BE2C (cell line): ENCODE results near the gene ERF.
A peak's percentile ranks its signal among the peaks of the same experiment; 100 is the strongest.

Experiments
- DNase-seq: peaks from one replicate; pipeline ENCODE4 v3.0.0-alpha.2; 2020
- H3K27me3 ChIP-seq: fragments of 250-450 bp; sonication (Bioruptor Pico); 2 replicates; pipeline ENCODE4 v1.5.1; 2020; ENCODE audit warnings: mild to moderate bottlenecking
- H3K36me3 ChIP-seq: fragments of 250-450 bp; sonication (Bioruptor Pico); 2 replicates; pipeline ENCODE4 v1.5.1; 2020; ENCODE audit warnings: mild to moderate bottlenecking
- H3K4me1 ChIP-seq: fragments of 250-450 bp; sonication (Bioruptor Pico); 2 replicates; pipeline ENCODE4 v1.5.1; 2020
- H3K4me3 ChIP-seq: 2 replicates; pipeline ENCODE4 v1.5.1; 2011; ENCODE audit warnings: low read depth, low read length
- H3K9me3 ChIP-seq: fragments of 250-450 bp; sonication (Bioruptor Pico); 2 replicates; pipeline ENCODE4 v1.5.1; 2020
- CTCF ChIP-seq: IDR thresholded peaks from 2 replicates; pipeline ENCODE4 v1.5.1; 2012; ENCODE audit warnings: mild to moderate bottlenecking, low read depth, low read length

The ERF gene

GRCh38 chr19:42285988-42286348 lies 31.0 kb upstream of the ERF start:
- Histone ChIP-seq H3K4me3 (peak overlapping the region; percentile 68), H3K36me3 (peaks cover 41% of the 10 kb centered on the region), H3K4me1 (peaks cover 27% of the 10 kb centered on the region), H3K27me3 (no peaks in the 10 kb centered on the region), H3K9me3 (no peaks in the 10 kb centered on the region)
- DNase-seq: no peak
- no peak; the same call in 1 of the 2 replicates for TF ChIP-seq CTCF

GRCh38 chr19:42285541-42285941 lies 30.6 kb upstream of the ERF start:
- peak; percentile 4; the same call in 1 of the 2 replicates for TF ChIP-seq CTCF
- peak; percentile 46 for DNase-seq
- H3K9me3 ChIP-seq: no peaks in the 10 kb centered on the region
- peak overlapping the region; percentile 68 for H3K4me3 ChIP-seq
- H3K36me3 ChIP-seq: peaks cover 38% of the 10 kb centered on the region
- H3K4me1 ChIP-seq: peaks cover 27% of the 10 kb centered on the region
- no peaks in the 10 kb centered on the region for H3K27me3 ChIP-seq

- Histone ChIP-seq H3K4me1 (peaks cover 27% of the 10 kb centered on the region), H3K27me3 (no peaks in the 10 kb centered on the region)
Observed at GRCh38 chr19:42284591-42285341, 29.8 kb upstream of the ERF start.

GRCh38 chr19:42284066-42284501 lies 29.2 kb upstream of the ERF start:
- TF ChIP-seq CTCF: no peak
- Histone ChIP-seq H3K4me3 (no peak overlapping the region), H3K4me1 (peaks cover 32% of the 10 kb centered on the region), H3K36me3 (peaks cover 23% of the 10 kb centered on the region), H3K27me3 (no peaks in the 10 kb centered on the region), H3K9me3 (no peaks in the 10 kb centered on the region)
- DNase-seq: peak; percentile 88

More at GRCh38 chr19:42284591-42285341, 29.8 kb upstream of the ERF start:
- Histone ChIP-seq H3K9me3 (no peaks in the 10 kb centered on the region), H3K4me3 (peak overlapping the region; percentile 68), H3K36me3 (peaks cover 30% of the 10 kb centered on the region)
- no peak for TF ChIP-seq CTCF
- DNase-seq: peak; percentile 17

- TF ChIP-seq CTCF: no peak
- no peaks in the 10 kb centered on the region for H3K27me3 ChIP-seq
- H3K4me3 ChIP-seq: peak overlapping the region; percentile 51
- H3K9me3 ChIP-seq: no peaks in the 10 kb centered on the region
- DNase-seq: peak; percentile 98
- H3K4me1 ChIP-seq: peaks cover 39% of the 10 kb centered on the region
- H3K36me3 ChIP-seq: peaks cover 18% of the 10 kb centered on the region
Observed at GRCh38 chr19:42283188-42284065, 28.5 kb upstream of the ERF start.
